K562 (cell line): ENCODE data around the gene PRR15L. TPM values are rescaled to one million over a fixed set of nuclear protein-coding genes. Genes with fewer than 3 reads are reported as not detected.

Source experiments
- ATF3 ChIP-seq, 2 experiments: fragments of 450-650 bp in 1 of 2; sonication (generic) in 1 of 2; formaldehyde crosslinking in 1 of 2; IDR thresholded peaks in 1 of 2; conservative IDR thresholded peaks in 1 of 2; 2 replicates each; pipeline versions ENCODE4 v1.6.1 to v1.8.1; 2016 to 2023; ENCODE audit warnings: mild to moderate bottlenecking in 2 of 2, moderate library complexity in 2 of 2, inconsistent platforms in 1 of 2, missing genetic modification reagents in 1 of 2
- BACH1 ChIP-seq: fragments of 200-800 bp; sonication (Bioruptor generic); IDR thresholded peaks from 2 replicates; pipeline ENCODE4 v1.6.1; 2016; ENCODE audit warnings: missing genetic modification characterization, missing compliant biosample characterization
- CBFB ChIP-seq: sonication (generic); formaldehyde crosslinking; IDR thresholded peaks from 2 replicates; pipeline ENCODE4 v1.4.0; 2020; ENCODE audit warnings: mild to moderate bottlenecking, missing genetic modification reagents
- CGGBP1 ChIP-seq: fragments of 250-450 bp; sonication (Bioruptor Pico); IDR thresholded peaks from 2 replicates; pipeline ENCODE4 v1.9.0; 2021; ENCODE audit warnings: mild to moderate bottlenecking
- ETV5 ChIP-seq: sonication (generic); formaldehyde crosslinking; IDR thresholded peaks from 2 replicates; pipeline ENCODE4 v1.4.0; 2020; ENCODE audit warnings: low read depth, mild to moderate bottlenecking, missing genetic modification reagents
- KAT8 ChIP-seq: fragments of 450-650 bp; IDR thresholded peaks from 2 replicates; pipeline ENCODE4 v1.6.1; 2016; ENCODE audit warnings: low read depth, mild to moderate bottlenecking
- PHB ChIP-seq: fragments of 250-450 bp; sonication (Bioruptor Pico); IDR thresholded peaks from 2 replicates; pipeline ENCODE4 v1.5.0; 2021
- POLR2AphosphoS5 ChIP-seq: IDR thresholded peaks from 2 replicates; pipeline ENCODE4 v1.6.1; 2011; ENCODE audit warnings: mild to moderate bottlenecking, low read depth, low read length, moderate library complexity; ENCODE audit not compliant: control insufficient read depth, insufficient read depth
- POLR2B ChIP-seq: fragments of 450-650 bp; IDR thresholded peaks from 2 replicates; pipeline ENCODE4 v1.6.1; 2018; ENCODE audit warnings: low read depth; ENCODE audit not compliant: partially characterized antibody
- RAD21 ChIP-seq, 2 experiments: fragments of 250-450 bp in 1 of 2; fragments of 450-650 bp in 1 of 2; sonication (Bioruptor Pico) in 1 of 2; formaldehyde crosslinking in 1 of 2; IDR thresholded peaks in 1 of 2; conservative IDR thresholded peaks in 1 of 2; 2 replicates each; pipeline versions ENCODE4 v1.4.0 to v1.8.0; 2020 to 2022; ENCODE audit warnings: mild to moderate bottlenecking in 2 of 2, moderate library complexity in 1 of 2
- RBM22 ChIP-seq: fragments of 200-400 bp; formaldehyde crosslinking; IDR thresholded peaks from 2 replicates; pipeline ENCODE4 v1.6.1; 2018; ENCODE audit warnings: low read length, low read depth; ENCODE audit not compliant: poor library complexity, severe bottlenecking
- RBM34 ChIP-seq: fragments of 200-400 bp; formaldehyde crosslinking; IDR thresholded peaks from 2 replicates; pipeline ENCODE4 v1.6.1; 2018; ENCODE audit warnings: low read length, borderline replicate concordance; ENCODE audit not compliant: insufficient read depth
- XRCC4 ChIP-seq: IDR thresholded peaks from one replicate; pipeline ENCODE4 v1.6.1; 2011; ENCODE audit not compliant: insufficient read depth, insufficient read length; ENCODE audit errors: extremely low read depth
- ZBED1 ChIP-seq: IDR thresholded peaks from 2 replicates; pipeline ENCODE4 v1.6.1; 2014
- ZNF766 ChIP-seq: fragments of 200-800 bp; sonication (Bioruptor generic); conservative IDR thresholded peaks from 2 replicates; pipeline ENCODE4 v1.6.1; 2016; ENCODE audit warnings: missing genetic modification characterization, missing compliant biosample characterization
- polyA plus RNA-seq, 8 experiments: library from polyadenylated mRNA; depleted of rRNA in 4 of 8; stranded (reverse) in 5 of 8; unstranded in 3 of 8; fragments of >200 nt; fragmentation: Nextera tagmentation in 2 of 8; fragmentation: Illumina TruSeq in 1 of 8; extraction: Ambion mirVana in 2 of 8; extraction: Trizol in 1 of 8; gene quantifications; 2 replicates each; pipeline versions ENCODE4 v1.2.1 to v1.2.3, GENCODE V29; 2011 to 2014; ENCODE audit warnings: inconsistent platforms in 1 of 8, missing spikeins in 1 of 8
- total RNA-seq, 7 experiments: library from RNA; depleted of rRNA in 6 of 7; stranded (reverse); fragments of >200 nt in 6 of 7; fragmentation: Illumina TruSeq in 2 of 7; extraction: Trizol in 2 of 7; gene quantifications; 2 replicates each; pipeline versions ENCODE4 v1.2.1 to v1.2.3, GENCODE V29; 2011 to 2021; ENCODE audit warnings: low replicate concordance in 1 of 7
- TF ChIP-seq, protein P1 (sequence below), 2 experiments: fragments of 450-650 bp in 1 of 2; sonication (generic) in 1 of 2; formaldehyde crosslinking in 1 of 2; IDR thresholded peaks; 2 replicates each; pipeline versions ENCODE4 v1.7.1 to v1.9.0; 2016 to 2022; ENCODE audit warnings: inconsistent platforms in 1 of 2, mild to moderate bottlenecking in 1 of 2, missing genetic modification reagents in 1 of 2

PRR15L gene
- total and polyA plus RNA-seq, 9 of the 15 experiments (the other 6 are each of a cell fraction or from before 2014, with no cell fraction given) = 0.03 TPM; not detected in 8

- TF ChIP-seq PHB (CRISPR knock-in tag) (no peak), POLR2AphosphoS5 (peak; percentile 68), CBFB (peak; percentile 83; the same call in 1 of the 2 replicates), ZBED1 (peak; percentile 14; the same call in 1 of the 2 replicates), RAD21 (CRISPR knock-in tag; conservative IDR thresholded peaks at IDR 0.05 in 1 of 2, IDR thresholded peaks at IDR 0.05 in 1 of 2) (peak; percentile 73 to 76), ETV5 (CRISPR knock-in tag) (0 out of 2 replicates have a peak, but pooled peaks have one; percentile 15), KAT8 (no peak), CGGBP1 (no peak), RBM34 (no peak), ZNF766 (CRISPR knock-in tag) (no peak), ATF3 (IDR thresholded peaks at IDR 0.05) (no peak), ATF3 (CRISPR knock-in tag; conservative IDR thresholded peaks at IDR 0.05) (peak; percentile 68; the same call in 1 of the 2 replicates), XRCC4 (no peak), POLR2B (peak; percentile 87), BACH1 (tag) (no peak), RBM22 (no peak)
- TF ChIP-seq, protein P1, sequence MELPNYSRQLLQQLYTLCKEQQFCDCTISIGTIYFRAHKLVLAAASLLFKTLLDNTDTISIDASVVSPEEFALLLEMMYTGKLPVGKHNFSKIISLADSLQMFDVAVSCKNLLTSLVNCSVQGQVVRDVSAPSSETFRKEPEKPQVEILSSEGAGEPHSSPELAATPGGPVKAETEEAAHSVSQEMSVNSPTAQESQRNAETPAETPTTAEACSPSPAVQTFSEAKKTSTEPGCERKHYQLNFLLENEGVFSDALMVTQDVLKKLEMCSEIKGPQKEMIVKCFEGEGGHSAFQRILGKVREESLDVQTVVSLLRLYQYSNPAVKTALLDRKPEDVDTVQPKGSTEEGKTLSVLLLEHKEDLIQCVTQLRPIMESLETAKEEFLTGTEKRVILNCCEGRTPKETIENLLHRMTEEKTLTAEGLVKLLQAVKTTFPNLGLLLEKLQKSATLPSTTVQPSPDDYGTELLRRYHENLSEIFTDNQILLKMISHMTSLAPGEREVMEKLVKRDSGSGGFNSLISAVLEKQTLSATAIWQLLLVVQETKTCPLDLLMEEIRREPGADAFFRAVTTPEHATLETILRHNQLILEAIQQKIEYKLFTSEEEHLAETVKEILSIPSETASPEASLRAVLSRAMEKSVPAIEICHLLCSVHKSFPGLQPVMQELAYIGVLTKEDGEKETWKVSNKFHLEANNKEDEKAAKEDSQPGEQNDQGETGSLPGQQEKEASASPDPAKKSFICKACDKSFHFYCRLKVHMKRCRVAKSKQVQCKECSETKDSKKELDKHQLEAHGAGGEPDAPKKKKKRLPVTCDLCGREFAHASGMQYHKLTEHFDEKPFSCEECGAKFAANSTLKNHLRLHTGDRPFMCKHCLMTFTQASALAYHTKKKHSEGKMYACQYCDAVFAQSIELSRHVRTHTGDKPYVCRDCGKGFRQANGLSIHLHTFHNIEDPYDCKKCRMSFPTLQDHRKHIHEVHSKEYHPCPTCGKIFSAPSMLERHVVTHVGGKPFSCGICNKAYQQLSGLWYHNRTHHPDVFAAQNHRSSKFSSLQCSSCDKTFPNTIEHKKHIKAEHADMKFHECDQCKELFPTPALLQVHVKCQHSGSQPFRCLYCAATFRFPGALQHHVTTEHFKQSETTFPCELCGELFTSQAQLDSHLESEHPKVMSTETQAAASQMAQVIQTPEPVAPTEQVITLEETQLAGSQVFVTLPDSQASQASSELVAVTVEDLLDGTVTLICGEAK (IDR thresholded peaks at IDR 0.05) = no peak; the same call in 1 of the 2 replicates
- TF ChIP-seq, protein P1 (CRISPR knock-in tag; IDR thresholded peaks at IDR 0.05) = peak; percentile 64; the same call in 1 of the 2 replicates
Measured at GRCh38 chr17:47970725-47971499, 13.2 kb upstream of the PRR15L start, which contains the start of gene CDK5RAP3 (continued).
